Subcutaneous abdominal adipose tissue (tissue), 5 donors: ENCODE results near the gene MLST8.
"Not testable (repeated sequence)": the region's sequence is repeated elsewhere in the genome, so short reads cannot be mapped to it uniquely, and the experiment has no call there.

ENCODE experiments used
- H3K27ac ChIP-seq: one replicate; pipeline ENCODE4 v1.7.0; 2013; ENCODE audit warnings: low read depth, mild to moderate bottlenecking, inconsistent platforms, low read length, moderate library complexity
- H3K27me3 ChIP-seq, 5 donors: one replicate each; pipeline ENCODE4 v1.7.0; 2013; ENCODE audit warnings: low read length in 5 of 5, inconsistent platforms in 1 of 5; ENCODE audit not compliant: control insufficient read depth in 5 of 5, insufficient read depth in 4 of 5
- H3K36me3 ChIP-seq, 5 donors: one replicate each; pipeline ENCODE4 v1.7.0; 2013; ENCODE audit warnings: low read length in 5 of 5; ENCODE audit not compliant: control insufficient read depth in 5 of 5, insufficient read depth in 5 of 5
- H3K4me1 ChIP-seq, 5 donors: one replicate each; pipeline ENCODE4 v1.7.0; 2013; ENCODE audit warnings: low read length in 5 of 5, mild to moderate bottlenecking in 3 of 5, moderate library complexity in 1 of 5; ENCODE audit not compliant: control insufficient read depth in 5 of 5, insufficient read depth in 5 of 5
- H3K4me3 ChIP-seq, 5 donors: one replicate each; pipeline ENCODE4 v1.7.0; 2013; ENCODE audit warnings: low read length in 5 of 5, low read depth in 1 of 5
- H3K9ac ChIP-seq, 5 donors: one replicate each; pipeline ENCODE4 v1.7.0; 2013; ENCODE audit warnings: low read length in 5 of 5, mild to moderate bottlenecking in 4 of 5, moderate library complexity in 3 of 5
- H3K9me3 ChIP-seq, 5 donors: one replicate each; pipeline ENCODE4 v1.7.0; 2013; ENCODE audit warnings: low read length in 5 of 5; ENCODE audit not compliant: control insufficient read depth in 5 of 5
- donor health status: healthy.
- donor health status: healthy.
- donor health status: healthy.
- donor health status: healthy.
- donor health status: healthy.

Gene MLST8

GRCh38 chr16:2256531-2257140 is 51.4 kb downstream of the MLST8 start:
- Histone ChIP-seq H3K9ac (peak overlapping the region in 1 of 5 donors; percentile 19), H3K4me1 (peaks cover 1 to 7% (median 6%) of the 10 kb centered on the region in 5 donors), H3K36me3 (peaks cover 9 to 80% (median 65%) of the 10 kb centered on the region in 5 donors), H3K4me3 (no peak overlapping the region), H3K27me3 (no peaks in the 10 kb centered on the region), H3K9me3 (no peaks in the 10 kb centered on the region), H3K27ac (no peak overlapping the region)

- H3K27me3 ChIP-seq = no peaks in the 10 kb centered on the region
- no peaks in the 10 kb centered on the region for H3K4me1 ChIP-seq
- peaks cover 12 to 89% (median 75%) of the 10 kb centered on the region in 5 donors for H3K36me3 ChIP-seq
- H3K4me3 ChIP-seq = no peak overlapping the region
- no peak overlapping the region for H3K27ac ChIP-seq
- H3K9me3 ChIP-seq = no peaks in the 10 kb centered on the region
- H3K9ac ChIP-seq = no peak overlapping the region
These were observed 52.5 kb downstream of the MLST8 start for GRCh38 chr16:2257726-2258125.

- H3K9ac ChIP-seq, H3K27ac ChIP-seq, H3K4me1 ChIP-seq, H3K4me3 ChIP-seq, H3K27me3 ChIP-seq, H3K9me3 ChIP-seq: not testable (repeated sequence)
- H3K36me3 ChIP-seq = peaks cover 12 to 90% (median 78%) of the 10 kb centered on the region in 5 donors
These were observed 53.3 kb downstream of the MLST8 start for GRCh38 chr16:2258530-2258929.
